Fibroblast of the conjunctiva (primary cell): ENCODE measurements around the gene NUBP2.
"Not testable (repeated sequence)": the region's sequence is repeated elsewhere in the genome, so short reads cannot be mapped to it uniquely, and the experiment has no call there.

Experiments
- DNase-seq: peaks from one replicate; pipeline ENCODE4 v3.0.0-alpha.2; 2010; ENCODE audit warnings: low read depth

Gene NUBP2

GRCh38 chr16:1786242-1787055 is 3.7 kb downstream of the NUBP2 start:
- no peak for DNase-seq

- DNase-seq = no peak
Measured at GRCh38 chr16:1787056-1787321, 4.2 kb downstream of the NUBP2 start.

- no peak for DNase-seq
Measured at GRCh38 chr16:1787322-1788094, 4.7 kb downstream of the NUBP2 start.

- DNase-seq = no peak
Measured at GRCh38 chr16:1788095-1788707, 5.4 kb downstream of the NUBP2 start.

GRCh38 chr16:1788708-1789100 is 5.9 kb downstream of the NUBP2 start:
- no peak for DNase-seq

- DNase-seq = no peak
Measured at GRCh38 chr16:1789643-1790045, 6.9 kb downstream of the NUBP2 start.

GRCh38 chr16:1790261-1790610 is 7.5 kb downstream of the NUBP2 start:
- no peak for DNase-seq

DNA sequence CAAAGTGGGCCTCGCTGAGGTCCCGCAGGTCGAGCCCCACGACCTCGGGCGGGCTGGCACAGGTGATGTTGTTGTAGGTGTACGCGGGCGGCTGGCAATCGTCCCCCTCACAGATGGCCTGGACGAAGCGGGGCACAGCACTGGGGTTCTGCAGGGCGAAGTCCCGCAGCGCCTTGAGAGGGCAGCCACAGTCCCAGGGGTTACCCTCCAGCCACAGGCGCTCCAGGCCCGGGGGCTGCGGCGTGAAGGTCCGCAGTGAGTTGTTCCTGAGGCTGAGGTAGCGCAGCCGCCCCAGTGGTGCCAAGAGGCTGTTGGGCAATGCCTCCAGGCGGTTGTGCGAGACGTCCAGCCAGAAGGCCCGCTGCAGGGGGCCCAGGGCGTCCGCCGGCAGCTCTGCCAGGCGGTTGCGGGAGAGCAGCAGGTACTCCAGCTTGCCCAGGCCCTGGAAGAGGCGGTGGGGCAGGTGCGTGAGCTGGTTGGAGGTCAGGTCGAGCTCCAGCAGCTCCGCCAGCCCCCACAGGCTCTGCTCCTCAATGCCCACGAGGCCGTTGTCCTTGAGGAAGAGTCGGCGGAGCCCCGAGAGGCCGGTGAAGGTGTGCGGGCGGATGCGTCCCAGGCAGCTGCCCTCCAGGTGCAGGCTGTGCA is 8.0 kb downstream of the NUBP2 start:
- DNase-seq = no peak

DNA sequence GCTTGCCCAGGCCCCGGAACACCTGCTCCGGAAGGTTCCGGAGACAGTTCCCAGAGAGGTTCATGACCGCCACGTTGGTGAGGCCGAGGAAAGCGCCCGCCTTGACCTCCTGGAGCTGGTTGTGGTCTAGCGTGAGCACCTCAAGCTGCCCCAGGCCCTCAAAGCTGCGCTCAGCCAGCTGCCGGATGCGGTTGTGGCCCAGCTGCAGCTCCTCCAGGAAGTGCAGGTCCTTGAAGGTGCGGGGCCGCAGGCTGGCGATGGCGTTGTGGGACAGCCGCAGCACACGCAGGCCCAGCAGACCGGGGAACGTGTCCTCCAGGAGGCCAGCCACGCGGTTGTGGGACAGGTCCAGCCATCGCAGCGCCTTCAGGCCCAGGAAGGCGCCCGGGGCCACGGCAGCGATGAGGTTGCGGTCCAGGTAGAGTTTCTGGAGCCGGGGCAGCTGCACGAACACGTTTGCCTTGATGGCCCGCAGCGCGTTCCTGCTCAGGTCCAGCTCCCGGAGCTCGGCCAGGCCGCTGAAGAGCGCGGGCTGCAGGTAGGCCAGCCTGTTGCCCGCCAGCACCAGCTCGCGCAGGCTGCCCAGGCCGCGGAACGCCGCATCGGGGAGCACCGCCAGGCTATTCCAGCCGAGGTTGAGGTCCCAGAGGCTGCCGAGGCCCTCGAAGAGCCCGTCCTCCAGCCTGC is 8.6 kb downstream of the NUBP2 start:
- DNase-seq = no peak

DNA sequence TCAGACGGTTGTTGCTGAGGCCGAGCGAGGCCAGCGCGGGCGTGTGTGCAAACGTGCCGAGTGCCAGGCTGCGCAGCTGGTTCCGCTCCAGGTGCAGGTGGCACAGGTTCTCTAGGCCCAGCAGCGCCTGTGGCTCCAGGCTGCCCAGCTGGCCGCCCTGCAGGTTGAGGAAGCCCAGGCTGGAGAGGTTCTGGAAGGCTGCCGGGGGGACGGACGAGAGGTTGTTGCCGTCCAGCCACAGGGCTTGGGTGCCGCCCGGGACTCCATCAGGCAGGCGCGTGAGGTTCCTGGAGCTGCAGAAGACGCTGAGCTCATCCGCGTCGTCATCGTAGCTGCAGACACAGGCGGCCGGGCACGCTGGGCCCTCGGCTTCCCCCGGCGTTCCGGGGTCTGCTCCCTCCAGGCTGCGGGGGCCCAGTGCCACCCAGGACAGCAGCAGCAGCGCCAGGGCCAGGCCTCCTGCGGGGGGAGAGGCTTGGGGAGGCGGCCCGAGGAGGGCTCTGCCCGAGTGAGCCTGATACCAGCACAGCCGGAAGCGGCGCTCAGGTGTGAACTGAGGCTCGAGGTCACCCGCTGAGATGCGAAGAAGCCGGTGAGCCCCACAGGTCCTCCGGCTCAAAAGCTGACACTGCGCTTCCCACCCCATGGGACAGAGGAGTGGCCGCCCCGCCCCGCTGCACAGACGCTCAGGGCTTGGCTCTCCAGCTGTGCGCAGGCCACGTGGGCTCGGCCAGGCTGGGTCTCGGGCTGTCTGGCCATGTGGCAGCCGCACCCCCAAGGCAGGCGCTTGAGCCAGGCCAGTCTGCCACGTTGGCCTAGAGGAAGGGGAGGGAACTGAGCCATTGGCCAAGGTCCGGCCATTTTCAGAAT is 9.4 kb downstream of the NUBP2 start:
- DNase-seq = no peak

- no peak for DNase-seq
Measured at GRCh38 chr16:1792836-1793577, 10.2 kb downstream of the NUBP2 start.

DNA sequence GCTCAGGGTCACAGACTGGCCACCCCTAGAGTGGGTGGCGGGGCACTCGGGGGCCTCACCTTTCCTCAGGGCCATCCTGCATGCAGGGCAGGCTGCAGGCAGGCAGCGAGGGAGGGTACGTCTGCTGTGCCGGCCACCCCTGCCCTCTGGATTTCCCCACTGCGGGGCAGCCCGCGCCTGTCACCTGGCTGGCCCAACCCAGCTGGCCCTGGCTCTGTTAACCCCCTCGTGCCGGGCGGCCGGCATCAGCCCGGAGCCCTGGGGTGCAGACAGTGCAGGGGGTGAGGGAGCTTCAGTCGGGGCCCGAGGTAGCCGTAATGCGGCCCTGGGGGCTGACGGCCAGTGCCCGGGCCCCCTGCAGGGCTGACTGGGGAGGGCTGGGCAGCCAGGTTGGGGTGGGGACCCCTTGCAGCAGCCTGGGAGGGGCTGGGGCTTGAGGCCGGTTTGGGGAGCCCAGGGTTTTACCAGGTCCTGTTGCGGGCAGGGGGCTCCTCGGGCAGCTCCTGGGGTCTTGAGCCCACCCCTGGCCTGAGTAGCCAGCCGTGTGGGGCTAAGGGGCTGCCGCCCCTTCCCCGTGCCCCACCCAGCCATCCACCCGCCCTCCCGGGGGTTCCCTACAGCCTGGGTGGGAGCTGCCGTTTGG is 10.9 kb downstream of the NUBP2 start, which contains the start of gene IGFALS:
TSS of gene IGFALS (minus strand) at position 128 of the 643 bp plus-strand sequence. CDS start at position 75, 53 bp downstream.
- DNase-seq = no peak

- DNase-seq = no peak
Measured at GRCh38 chr16:1794221-1794871, 11.6 kb downstream of the NUBP2 start.

- DNase-seq = no peak
Measured at GRCh38 chr16:1794908-1795666, 12.3 kb downstream of the NUBP2 start.

GRCh38 chr16:1799263-1799662 is 16.5 kb downstream of the NUBP2 start:
- not testable (repeated sequence) for DNase-seq

- no peak for DNase-seq
Measured at GRCh38 chr16:1800701-1801100, 17.9 kb downstream of the NUBP2 start.

- no peak for DNase-seq
Measured at GRCh38 chr16:1807626-1808025, 24.9 kb downstream of the NUBP2 start.

GRCh38 chr16:1808691-1809090 is 25.9 kb downstream of the NUBP2 start:
- DNase-seq = no peak
